CD4-positive, alpha-beta T cell treated with Interleukin-12 subunit alpha and Interleukin-12 subunit beta, for 1 hour (primary cell): ENCODE measurements around the gene DNAAF2.
"Not testable (repeated sequence)": the region's sequence is repeated elsewhere in the genome, so short reads cannot be mapped to it uniquely, and the experiment has no call there.

Experiments
- DNase-seq: peaks from one replicate; pipeline ENCODE4 v3.0.0-alpha.2; 2020

Gene DNAAF2

DNA sequence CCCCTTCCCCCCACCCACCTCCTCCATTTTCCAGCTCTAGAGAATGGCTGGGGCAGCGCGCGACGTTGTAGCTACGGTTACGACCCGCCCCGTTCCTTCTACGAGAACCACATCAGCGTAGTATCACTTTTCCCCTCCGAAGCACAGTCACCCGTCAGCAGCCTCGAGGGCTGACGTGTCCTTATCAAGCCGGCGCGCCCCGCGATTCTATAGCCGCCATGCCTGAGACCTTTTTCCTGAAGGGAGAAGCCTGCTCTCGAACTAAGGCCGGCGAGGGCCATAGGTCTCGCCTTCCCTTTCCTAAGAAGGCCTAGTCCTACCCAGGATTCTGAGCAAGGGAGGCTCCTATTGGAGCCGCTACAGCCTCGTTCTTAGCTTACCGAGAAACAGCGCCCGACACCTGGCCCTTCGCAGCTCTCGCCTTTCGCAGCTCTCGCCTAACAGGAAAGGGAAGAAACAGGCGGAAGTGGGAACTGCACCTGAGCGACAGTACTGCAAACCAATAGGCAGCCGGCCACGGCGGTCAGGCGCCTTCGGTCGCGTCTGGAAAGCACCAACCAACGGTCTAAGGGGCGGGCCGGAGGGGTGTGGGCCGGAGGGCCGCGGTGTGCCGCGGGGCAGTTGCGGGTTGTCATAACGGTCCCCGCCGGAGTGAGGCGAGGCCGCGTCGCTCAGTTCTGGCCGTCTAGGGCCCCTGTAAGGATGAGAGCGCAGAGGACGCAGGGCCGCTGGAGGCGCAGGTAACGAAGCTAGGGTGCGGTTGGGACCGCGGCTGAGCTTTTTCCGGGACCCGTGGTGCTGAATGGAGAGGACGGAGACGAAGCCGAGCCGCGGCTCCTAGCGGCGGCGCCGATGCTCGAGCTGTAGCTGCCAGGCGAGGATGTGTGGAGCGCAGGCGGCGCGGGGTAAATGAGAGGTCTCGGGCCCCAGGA lies 14.6 kb downstream of the DNAAF2 start, which contains the start of the genes MGAT2 and RPL36AL:
Gene MGAT2, plus strand, starts transcription at position 618 of the 932 bp plus-strand sequence. CDS start 470 bp downstream, outside the sequence.
Gene RPL36AL, minus strand, starts transcription at position 445 of the 932 bp plus-strand sequence. CDS start 1,522 bp downstream, outside the sequence.
- peak; percentile 95 for DNase-seq

DNA sequence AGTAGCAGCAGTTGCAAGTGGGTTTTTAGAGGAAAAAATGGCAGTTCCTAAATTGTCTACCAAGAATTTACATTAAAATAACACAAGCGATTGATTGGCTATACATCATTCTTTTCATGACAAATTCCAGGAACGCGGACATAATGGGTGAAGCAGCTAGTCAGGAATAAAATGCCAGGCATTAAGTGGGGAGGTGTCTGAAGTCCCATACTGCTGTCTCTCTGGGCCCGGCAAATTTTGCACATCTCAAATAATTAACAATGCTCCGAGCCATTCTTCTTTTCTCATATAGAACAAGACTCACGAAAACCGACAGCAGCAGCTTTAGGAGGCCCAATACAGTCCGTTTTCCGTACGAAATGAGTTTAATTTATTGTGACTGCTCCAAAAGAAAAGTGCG lies 15.3 kb downstream of the DNAAF2 start:
- no peak for DNase-seq

DNA sequence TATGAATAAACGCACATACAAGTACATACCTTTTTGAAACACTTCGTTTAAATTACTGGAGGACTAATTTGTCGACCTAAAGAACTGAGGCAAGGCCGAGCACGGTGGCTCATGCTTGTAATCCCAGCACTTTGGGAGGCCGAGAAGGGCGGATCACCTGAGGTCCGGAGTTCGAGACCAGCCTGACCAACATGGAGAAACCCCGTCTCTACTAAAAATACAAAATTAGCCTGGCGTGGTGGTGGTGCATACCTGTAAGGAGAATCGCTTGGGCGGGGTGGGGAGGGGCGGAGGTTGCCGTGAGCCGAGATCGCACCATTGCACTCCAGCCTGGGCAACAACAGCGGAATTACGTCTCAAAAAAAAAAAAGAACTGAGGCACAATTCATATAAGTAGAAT lies 15.8 kb downstream of the DNAAF2 start:
- not testable (repeated sequence) for DNase-seq

DNA sequence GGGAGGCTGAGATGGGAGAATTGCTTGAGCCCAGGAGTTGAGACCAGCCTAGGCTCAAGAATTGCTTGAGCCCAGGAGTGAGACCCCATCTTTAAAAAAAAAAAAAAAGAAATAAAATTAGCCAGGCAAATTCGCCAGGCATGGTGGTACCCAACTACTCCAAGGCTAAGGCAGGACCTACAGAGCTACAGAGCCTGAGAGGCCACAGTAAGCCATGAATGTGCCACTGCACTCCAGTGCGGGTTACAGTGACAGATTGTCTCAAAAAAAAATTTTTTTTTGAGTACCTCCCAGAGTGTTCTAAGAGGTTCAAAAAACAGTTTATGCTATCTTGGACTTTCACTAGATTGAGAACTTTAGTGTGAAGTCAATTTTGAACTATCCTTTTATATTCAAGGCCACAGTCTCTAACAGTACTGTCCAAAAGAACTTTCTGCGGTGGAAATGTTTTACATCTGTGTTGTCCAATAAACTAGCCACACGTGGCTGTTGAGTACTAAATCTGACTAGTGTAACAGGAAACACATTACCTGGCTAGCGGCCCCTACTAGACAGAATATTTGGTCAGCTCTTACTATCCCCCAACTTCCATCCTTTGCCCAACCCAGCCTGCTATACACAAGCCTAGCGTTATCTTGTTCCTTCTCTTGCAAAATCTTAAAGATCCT lies 17.1 kb downstream of the DNAAF2 start:
- no peak for DNase-seq

DNA sequence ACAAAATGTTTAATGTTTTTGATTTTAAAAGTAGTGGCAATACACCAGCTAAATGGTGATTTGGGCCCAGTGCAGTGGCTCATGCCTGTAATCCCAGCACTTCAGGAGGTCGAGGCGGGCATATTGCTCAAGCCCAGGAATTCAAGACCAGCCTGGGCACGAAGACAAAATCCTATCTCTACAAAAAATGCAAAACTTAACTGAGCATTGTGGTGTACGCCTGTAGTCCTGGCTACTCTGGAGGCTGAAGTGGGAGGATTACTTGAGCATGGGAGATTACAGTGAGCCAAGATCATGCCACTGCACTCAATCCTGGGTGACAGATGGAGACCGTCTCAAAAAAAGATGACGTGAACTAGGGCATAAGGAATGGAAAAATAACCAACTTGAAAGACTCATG lies 19.3 kb downstream of the DNAAF2 start:
- DNase-seq, result no peak

DNA sequence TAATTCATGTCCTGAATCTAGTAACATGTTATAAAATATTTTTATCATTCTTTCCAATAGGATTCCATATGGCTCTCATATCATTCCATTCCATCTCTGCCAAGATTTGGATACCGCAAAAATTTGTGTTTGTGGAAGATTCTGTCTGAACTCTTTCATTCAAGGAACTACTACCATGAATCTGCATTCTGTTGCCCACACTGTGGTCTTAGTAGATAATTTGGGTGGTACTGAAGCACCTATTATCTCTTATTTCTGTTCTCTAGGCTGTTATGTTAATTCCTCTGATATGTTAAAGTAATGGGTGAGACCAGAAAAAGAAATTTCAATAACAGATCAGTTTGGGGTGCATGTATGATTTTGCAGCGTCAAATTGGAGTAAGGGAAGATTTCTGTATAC lies 20.8 kb downstream of the DNAAF2 start:
- DNase-seq, result no peak

DNA sequence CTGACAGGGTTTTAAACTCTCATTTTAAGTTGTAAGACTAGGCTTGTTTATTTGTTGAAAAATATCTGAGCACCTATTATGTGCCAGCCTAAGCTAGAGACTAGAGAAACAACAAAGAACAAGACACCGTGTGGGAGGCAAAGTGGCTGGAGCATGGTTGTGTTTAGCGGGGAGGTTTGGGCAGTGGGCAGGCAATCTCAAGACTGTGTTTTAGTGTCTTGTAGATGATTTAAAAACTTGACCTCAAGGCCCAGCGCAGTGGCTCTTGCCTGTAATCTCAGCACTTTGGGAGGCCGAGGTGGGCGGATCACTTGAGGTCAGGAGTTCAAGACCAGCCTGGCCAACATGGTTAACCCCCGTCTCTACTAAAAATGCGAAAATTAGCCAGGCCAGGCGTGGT lies 22.4 kb downstream of the DNAAF2 start:
- no peak for DNase-seq

DNA sequence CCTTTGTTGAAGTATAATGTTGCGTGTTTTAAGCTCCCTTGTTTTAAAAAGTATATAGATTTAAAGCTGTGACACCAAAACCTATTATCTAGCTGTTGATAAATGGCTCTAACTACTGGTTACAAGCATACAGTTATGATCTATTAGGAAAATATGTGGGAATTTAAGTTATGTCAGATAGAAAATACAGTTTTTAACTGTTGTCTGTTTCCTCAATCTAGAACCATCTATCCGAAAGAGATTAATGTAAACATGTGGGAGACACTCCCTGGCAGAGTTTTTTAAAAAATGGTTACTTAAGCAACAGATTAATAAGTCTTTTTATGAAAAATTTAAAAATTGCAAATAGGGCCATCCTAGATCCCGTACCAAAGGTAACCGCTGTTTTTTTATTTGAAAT lies 22.8 kb downstream of the DNAAF2 start:
- DNase-seq, result no peak

DNA sequence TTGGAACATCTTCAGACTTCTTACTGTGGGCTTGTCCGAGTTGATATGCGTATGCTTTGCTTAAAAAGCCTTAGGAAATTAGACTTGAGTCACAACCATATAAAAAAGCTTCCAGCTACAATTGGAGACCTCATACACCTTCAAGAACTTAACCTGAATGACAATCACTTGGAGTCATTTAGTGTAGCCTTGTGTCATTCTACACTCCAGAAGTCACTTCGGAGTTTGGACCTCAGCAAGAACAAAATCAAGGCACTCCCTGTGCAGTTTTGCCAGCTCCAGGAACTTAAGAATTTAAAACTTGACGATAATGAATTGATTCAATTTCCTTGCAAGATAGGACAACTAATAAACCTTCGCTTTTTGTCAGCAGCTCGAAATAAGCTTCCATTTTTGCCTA lies 27.5 kb downstream of the DNAAF2 start:
- DNase-seq, result no peak

DNA sequence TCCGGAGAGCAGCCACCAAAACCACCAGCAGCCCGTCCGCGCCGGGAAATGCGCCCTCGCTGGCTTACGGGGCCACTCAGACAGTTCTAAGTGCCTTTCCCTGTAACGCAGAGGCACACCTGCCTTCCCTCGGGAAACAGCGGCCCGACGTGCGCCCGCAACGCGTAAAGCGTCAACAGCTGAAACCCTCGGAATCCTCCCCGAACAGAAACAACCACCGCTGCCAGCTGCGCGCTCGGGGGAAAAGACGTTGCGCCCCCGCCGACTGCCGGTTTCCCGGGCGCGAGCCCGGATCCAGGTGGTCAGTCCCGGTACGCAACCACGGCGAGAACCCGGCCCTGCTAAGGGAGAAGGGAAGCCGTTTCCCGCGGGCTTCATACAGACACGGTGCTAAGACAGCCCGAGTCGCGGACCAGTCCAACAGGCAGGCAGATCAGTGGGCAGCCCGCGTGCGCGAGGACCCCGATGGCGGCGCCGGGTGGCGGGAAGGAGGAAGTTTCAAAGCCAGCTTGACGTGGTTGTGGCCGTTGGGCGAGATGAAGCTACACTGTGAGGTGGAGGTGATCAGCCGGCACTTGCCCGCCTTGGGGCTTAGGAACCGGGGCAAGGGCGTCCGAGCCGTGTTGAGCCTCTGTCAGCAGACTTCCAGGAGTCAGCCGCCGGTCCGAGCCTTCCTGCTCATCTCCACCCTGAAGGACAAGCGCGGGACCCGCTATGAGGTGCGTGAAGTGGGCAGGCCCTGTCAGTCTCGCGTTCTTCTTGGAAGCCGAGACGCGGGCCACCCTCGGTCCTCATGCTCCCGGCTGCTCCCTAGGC lies 36.4 kb downstream of the DNAAF2 start, which contains the start of gene LRR1:
Gene LRR1, plus strand, starts transcription at position 456 of the 816 bp plus-strand sequence. Its CDS starts 81 bp downstream, at position 537.
- peak; percentile 87 for DNase-seq

DNA sequence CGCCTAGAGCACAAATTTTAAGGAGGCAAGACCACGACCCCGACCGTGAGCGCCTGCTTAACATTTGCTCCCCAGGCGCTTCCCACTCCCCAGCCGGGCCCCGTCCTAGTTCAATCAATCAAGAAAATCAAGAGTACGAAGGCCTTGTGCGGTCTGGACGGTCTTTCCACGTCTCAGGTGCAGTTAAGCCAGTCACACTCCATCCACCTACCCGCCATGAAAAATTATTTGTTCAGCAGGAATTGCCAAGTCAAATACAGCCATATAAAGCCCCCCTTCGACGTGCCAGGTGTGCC lies 36.9 kb downstream of the DNAAF2 start:
- DNase-seq, result no peak

DNA sequence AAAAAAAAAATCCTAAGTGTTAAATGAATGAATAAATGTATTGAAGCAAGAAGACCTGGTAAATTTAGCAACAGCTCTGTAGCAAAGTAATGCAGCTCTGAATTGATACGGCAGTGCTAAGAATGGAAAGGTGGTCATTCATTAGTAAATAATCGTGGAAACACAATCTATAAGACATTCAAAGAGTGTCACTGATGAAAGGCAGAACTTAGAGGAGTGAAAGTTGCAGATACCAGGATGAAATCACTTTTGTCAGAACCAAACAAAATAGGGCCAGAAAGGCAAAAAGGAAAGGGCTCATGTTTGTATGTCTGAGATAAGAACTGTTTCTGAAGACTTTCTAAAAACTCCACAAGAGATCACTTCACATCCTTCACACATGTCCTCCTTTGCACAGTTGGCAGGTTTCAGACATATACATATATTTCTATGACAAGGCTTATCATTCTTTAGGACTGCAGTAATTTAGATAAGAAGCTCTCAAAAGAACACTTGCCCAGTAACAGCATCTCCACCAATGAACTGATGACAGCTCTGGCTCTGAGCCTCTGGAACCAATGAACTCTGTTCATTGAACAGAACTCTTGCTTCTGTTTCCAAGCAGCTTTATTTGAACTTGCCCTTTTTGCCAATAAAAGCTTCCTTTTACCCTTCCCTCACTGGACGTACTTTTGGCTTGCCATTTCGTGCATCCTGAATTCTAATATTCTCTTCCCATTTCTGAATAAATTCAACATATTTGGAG lies 40.5 kb downstream of the DNAAF2 start:
- no peak for DNase-seq

DNA sequence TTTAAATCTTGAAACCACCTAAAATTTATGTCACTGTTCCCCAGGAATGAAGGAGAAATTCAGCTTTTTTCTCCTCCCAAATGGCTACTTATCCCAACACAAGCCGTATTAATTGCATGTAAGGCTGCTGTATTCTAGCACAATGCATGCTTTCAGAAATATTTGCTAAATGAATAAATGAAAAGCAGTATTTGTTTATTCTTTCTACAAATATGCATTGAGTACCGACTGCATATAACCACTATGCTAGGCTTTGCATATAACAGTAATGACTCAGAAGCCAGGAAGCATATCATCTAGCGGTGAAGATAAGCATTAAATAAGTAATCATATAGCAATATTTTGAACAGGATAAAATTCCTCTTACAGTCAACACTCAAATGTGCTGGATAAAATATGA lies 42.0 kb downstream of the DNAAF2 start:
- DNase-seq, result no peak

DNA sequence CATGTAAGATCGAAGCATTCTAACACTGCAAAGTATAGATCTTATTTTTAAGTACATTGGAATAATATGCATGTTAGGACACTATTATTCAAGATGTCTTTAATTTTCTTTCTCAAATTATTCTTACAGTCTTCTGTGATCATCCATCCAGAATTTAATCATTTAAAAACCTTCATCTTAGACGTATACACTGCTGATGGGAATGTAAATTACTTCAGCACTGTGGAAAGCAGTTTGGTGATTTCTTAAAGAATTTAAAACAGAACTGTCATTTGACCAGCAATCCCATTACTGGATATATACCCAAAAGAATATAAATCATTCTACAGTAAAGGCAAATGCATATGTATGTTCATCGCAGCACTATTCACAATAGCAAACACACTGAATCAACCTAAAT lies 45.7 kb downstream of the DNAAF2 start:
- no peak for DNase-seq

DNA sequence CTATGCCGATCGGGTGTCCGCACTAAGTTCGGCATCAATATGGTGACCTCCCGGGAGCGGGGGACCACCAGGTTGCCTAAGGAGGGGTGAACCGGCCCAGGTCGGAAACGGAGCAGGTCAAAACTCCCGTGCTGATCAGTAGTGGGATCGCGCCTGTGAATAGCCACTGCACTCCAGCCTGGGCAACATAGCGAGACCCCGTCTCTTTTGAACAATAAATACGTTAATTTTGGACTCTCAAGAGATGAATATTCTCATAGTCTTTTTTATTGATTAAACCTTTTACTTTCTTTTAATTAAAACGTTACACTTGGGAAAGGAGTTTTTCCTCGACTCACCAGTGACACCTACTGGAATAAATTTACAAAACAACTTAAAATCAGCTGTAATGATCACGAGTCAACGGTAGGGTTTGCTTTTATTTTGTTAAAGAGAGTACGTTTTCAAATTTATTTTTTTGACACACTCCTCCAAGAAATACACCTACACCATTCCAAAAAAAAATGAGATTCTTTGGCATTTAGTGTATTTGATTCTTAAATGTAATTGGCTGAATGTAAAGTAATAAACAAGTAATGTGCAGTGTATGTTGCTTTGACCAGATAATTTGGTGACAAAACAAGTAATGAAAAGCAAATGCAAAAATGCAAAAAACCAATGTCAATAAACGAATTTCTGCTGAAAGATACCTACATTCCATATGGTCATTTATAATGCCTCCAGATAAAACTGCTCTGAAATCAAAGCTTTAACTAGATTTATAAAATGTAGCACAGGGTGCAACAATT lies 48.2 kb downstream of the DNAAF2 start:
- peak; percentile 83 for DNase-seq

DNA sequence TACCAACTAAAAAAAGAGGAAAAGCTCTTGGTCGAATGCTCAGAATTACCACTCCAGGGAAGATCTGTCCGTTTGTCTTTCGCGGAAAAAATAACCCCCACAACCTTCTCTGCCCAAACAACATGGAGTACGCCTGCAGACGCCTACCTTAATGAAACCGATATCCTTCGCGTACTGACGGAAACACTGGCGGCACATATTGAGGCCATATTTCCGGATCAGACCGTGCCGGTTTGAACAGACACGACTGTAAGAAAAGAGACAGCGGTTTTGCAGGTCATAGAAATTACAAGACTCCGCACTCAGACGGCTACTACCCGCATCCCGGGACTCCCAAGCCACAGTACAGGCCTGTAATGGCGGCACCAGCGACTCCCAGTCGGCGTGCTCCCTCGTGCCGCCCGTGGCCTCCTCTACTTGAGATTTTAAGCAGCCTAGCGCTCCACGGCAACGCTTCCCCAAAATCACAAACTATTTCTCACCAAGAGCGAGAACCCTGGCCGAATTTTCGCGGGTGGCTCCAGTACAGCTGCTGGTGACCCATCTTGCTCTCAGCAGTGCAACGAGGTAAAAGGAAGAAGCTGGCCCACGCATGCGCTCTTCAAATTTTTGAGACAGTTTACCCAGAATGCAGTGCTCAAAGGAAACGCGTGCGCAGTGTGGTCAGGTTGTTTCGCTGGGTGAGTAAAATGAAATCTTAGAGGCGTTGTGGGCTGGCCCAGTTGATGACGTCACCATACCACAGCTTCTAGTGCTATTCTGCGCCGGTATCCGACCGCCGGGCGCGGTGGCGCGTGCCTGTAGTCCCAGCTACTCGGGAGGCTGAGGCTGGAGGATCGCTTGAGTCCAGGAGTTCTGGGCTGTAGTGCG lies 49.0 kb downstream of the DNAAF2 start, which contains the start of gene RPS29:
Gene RPS29, minus strand, starts transcription at position 578 of the 870 bp plus-strand sequence. Its CDS starts 34 bp downstream, at position 544.
- DNase-seq, result peak; percentile 99

DNA sequence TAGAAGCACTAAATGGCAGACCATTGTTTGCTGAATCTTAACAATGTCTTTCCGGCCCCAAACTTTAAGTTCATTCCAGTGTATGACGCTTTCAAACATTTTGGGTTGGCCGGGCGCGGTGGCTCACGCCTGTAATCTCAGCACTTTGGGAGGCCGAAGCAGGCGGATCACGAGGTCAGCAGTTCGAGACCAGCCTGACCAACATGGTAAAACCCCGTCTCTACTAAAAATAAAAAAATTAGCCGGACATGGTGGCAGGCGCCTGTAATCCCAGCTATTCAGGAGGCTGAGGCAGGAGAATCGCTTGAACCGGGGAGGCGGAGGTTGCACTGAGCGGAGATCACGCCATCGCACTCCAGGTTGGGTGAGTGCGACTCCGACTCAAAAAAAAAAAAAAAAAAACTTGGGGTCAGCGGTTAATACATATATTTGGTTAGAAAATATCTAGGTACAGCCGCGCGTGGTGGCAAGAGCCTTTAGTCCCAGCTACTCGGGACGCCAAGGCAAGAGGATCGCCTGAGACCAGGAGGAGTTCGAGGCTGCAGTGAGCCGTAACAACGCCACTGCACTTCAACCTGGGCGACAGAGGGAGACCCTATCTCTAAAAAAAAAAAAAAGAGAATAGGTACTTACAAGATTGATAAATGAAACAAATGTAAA lies 49.9 kb downstream of the DNAAF2 start:
- peak; percentile 30 for DNase-seq

DNA sequence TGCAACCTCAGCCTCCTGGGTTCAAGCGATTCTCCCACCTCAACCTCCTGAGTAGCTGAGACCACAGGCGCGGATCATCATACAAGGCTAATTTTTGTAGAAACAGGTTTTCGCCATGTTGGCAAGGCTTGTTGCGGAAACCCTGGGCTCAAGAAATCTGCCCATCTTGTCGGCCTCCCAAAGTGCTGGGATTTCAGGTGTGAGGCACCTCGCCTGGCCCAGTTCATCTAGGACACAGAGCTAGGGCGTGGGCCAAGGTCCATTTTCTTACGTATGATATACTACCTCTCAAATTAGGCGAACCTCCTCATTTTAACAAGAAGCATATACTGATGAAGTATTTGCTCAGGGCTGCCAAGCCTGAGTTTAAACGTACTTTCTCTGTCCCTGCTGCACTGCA lies 51.0 kb downstream of the DNAAF2 start:
- no peak for DNase-seq

DNA sequence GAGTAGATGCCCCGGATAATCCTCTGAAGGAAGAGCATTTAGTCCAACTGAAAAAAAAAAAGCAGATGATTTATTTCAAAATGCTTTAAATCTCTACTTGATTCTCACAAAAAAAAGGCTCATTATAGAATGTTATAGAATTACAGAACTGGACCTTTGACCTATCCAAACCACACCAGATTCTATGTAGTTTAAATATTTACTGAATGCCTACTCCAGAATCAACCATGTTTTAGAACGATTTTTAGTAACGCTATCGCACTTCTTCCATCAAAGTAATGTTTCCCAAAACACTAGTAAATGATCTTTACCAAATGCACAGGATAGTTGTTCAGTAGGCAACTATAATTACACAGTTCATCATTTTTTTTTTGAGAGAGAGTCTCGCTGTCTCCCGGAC lies 51.4 kb downstream of the DNAAF2 start:
- no peak for DNase-seq
